Ishikawa (cell line): ENCODE results near the gene AP4B1.

ENCODE experiments used
- CEBPB ChIP-seq: IDR thresholded peaks from 2 replicates; pipeline ENCODE4 v1.6.1; 2012
- CREB1 ChIP-seq: IDR thresholded peaks from 2 replicates; pipeline ENCODE4 v1.6.1; 2012; ENCODE audit warnings: low read depth
- EGR1 ChIP-seq: IDR thresholded peaks from 2 replicates; pipeline ENCODE4 v1.6.1; 2012
- EP300 ChIP-seq: IDR thresholded peaks from 2 replicates; pipeline ENCODE4 v1.6.1; 2012; ENCODE audit warnings: borderline replicate concordance
- FOXM1 ChIP-seq: IDR thresholded peaks from 2 replicates; pipeline ENCODE4 v1.6.1; 2012; ENCODE audit warnings: low read depth, borderline replicate concordance
- MAX ChIP-seq: IDR thresholded peaks from 2 replicates; pipeline ENCODE4 v1.6.1; 2012
- NFIC ChIP-seq: IDR thresholded peaks from 2 replicates; pipeline ENCODE4 v1.6.1; 2012
- RAD21 ChIP-seq: IDR thresholded peaks from 2 replicates; pipeline ENCODE4 v1.6.1; 2012; ENCODE audit warnings: low read depth
- REST ChIP-seq: IDR thresholded peaks from 2 replicates; pipeline ENCODE4 v1.6.1; 2012; ENCODE audit warnings: low read depth, mild to moderate bottlenecking
- TAF1 ChIP-seq: IDR thresholded peaks from 2 replicates; pipeline ENCODE4 v1.6.1; 2012; ENCODE audit warnings: low read depth, mild to moderate bottlenecking
- TCF12 ChIP-seq: IDR thresholded peaks from 2 replicates; pipeline ENCODE4 v1.6.1; 2012; ENCODE audit warnings: low read depth
- TEAD4 ChIP-seq: IDR thresholded peaks from 2 replicates; pipeline ENCODE4 v1.6.1; 2012
- USF1 ChIP-seq: IDR thresholded peaks from 2 replicates; pipeline ENCODE4 v1.6.1; 2012
- YY1 ChIP-seq: IDR thresholded peaks from 2 replicates; pipeline ENCODE4 v1.6.1; 2012; ENCODE audit warnings: low read depth
- ZBTB7A ChIP-seq: IDR thresholded peaks from 2 replicates; pipeline ENCODE4 v1.6.1; 2012; ENCODE audit warnings: low read depth

The AP4B1 gene

GRCh38 chr1:113904674-113905434 is at the start of gene AP4B1, which contains the start of gene DCLRE1B:
AP4B1 (minus strand) TSS chr1:113904799; CDS start chr1:113904717, 82 bp downstream.
DCLRE1B (plus strand) TSS chr1:113905326; CDS start chr1:113905587, 261 bp downstream.
- TF ChIP-seq NFIC (0 out of 2 replicates have a peak, but pooled peaks have one; percentile 9), TAF1 (peak; percentile 62; the same call in 1 of the 2 replicates), TCF12 (peak; percentile 76), USF1 (no peak), CREB1 (peak; percentile 22; the same call in 1 of the 2 replicates), EGR1 (0 out of 2 replicates have a peak, but pooled peaks have one; percentile 26), YY1 (peak; percentile 80), FOXM1 (no peak), EP300 (no peak), ZBTB7A (0 out of 2 replicates have a peak, but pooled peaks have one; percentile 59), RAD21 (peak; percentile 69), TEAD4 (peak; percentile 34; the same call in 1 of the 2 replicates)

- TF ChIP-seq REST (no peak), EGR1 (no peak)
Measured at GRCh38 chr1:113951719-113952118, 47.1 kb upstream of the AP4B1 start.

GRCh38 chr1:113950908-113951307 is 46.3 kb upstream of the AP4B1 start:
- TF ChIP-seq NFIC = no peak
- TF ChIP-seq ZBTB7A = no peak
- TF ChIP-seq TCF12 = no peak
- TF ChIP-seq TEAD4 = no peak

- TF ChIP-seq CEBPB (no peak), MAX (no peak), EP300 (no peak), ZBTB7A (no peak), NFIC (peak; percentile 75), CREB1 (no peak)
Measured at GRCh38 chr1:113949007-113949406, 44.4 kb upstream of the AP4B1 start.

GRCh38 chr1:113947388-113948107 is 42.9 kb upstream of the AP4B1 start:
- TF ChIP-seq EGR1 (no peak), RAD21 (no peak), TCF12 (no peak), CREB1 (no peak)

GRCh38 chr1:113946678-113947387 is 42.2 kb upstream of the AP4B1 start:
- no peak for TF ChIP-seq ZBTB7A
- TF ChIP-seq RAD21 = no peak
- TF ChIP-seq REST = no peak
- TF ChIP-seq TEAD4 = no peak
- no peak for TF ChIP-seq EP300
